ENCODE measurements around the gene TTC3.

DNA sequence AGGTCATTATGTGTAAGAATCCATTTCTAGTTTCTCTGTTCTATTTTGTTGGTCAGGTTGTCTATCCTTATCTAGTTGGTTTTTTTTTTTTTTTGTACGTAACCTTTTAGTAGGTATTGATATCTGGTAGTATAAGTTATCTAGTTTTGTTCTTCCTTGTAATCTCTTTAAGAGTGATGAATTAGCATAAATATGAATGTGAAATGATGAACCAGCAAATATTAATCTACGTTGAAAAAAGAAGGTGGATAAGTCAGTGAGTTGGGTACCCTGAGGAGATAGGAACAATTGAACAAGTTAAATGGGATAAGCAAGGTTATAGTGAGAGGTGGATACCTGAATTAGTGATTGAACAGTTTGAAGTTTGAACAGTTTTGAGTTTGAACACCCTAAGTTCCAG is 33.9 kb downstream of the TTC3 start:
- TF ChIP-seq GATA3 (IDR thresholded peaks at IDR 0.05; ENCODE audit: low read depth, low read length) (no peak), GATA2 (IDR thresholded peaks at IDR 0.05; ENCODE audit: low read depth, low read length) (no peak)
